Stimulated activated CD4-positive, alpha-beta T cell treated with anti-CD3 and anti-CD28 coated beads, Interleukin-15, amount 100 ng/mL, for 48 hours (primary cell): ENCODE measurements around the gene ZDHHC19.
"Not testable (repeated sequence)": the region's sequence is repeated elsewhere in the genome, so short reads cannot be mapped to it uniquely, and the experiment has no call there.

Source experiments
- DNase-seq, 2 donors: peaks; one replicate each; pipeline ENCODE4 v3.0.0-alpha.2; 2020; ENCODE audit warnings: low read depth in 2 of 2

Gene ZDHHC19

DNA sequence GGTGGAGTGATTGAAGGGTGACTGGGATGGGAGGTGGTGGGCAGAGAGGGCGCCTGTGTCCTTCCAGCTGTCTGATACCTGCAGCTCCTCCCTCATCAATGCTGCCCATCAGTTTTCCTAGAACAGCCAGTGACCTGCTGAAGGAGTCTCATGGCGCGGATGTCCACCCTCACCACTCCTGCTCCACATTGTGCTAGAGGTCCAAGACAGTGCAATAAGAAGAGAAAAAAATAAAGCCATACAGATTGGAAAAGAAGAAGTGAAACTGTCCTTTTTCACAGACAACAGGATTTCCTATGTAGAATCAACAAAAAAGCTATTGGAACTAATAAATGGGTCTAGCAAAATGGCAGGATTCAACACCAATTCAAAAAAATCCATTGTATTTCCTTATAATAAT is 7.4 kb downstream of the ZDHHC19 start:
- no peak for DNase-seq

DNA sequence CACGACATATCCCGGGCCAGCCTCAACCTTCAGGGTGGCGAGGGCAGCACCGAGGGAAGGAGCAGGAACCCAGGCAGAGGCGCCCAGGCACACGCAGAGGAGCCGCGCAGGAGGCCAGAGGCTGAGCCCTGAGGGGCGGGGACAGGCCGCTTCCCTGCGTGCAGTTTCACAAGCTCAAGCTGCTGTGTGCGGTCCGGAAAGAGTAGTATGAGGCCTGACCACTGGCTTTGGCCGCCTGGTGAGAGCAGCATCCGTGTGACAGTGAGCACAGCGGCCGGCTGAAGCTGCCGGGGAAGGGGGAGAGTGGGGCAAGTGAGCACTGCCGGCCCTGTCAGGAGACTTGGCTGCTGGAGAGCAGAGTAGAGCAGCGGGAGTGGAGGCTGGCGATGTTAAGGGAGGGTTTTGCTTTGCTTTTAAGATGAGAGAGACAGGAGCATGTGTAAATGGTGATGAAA is 8.7 kb downstream of the ZDHHC19 start:
- no peak for DNase-seq

DNA sequence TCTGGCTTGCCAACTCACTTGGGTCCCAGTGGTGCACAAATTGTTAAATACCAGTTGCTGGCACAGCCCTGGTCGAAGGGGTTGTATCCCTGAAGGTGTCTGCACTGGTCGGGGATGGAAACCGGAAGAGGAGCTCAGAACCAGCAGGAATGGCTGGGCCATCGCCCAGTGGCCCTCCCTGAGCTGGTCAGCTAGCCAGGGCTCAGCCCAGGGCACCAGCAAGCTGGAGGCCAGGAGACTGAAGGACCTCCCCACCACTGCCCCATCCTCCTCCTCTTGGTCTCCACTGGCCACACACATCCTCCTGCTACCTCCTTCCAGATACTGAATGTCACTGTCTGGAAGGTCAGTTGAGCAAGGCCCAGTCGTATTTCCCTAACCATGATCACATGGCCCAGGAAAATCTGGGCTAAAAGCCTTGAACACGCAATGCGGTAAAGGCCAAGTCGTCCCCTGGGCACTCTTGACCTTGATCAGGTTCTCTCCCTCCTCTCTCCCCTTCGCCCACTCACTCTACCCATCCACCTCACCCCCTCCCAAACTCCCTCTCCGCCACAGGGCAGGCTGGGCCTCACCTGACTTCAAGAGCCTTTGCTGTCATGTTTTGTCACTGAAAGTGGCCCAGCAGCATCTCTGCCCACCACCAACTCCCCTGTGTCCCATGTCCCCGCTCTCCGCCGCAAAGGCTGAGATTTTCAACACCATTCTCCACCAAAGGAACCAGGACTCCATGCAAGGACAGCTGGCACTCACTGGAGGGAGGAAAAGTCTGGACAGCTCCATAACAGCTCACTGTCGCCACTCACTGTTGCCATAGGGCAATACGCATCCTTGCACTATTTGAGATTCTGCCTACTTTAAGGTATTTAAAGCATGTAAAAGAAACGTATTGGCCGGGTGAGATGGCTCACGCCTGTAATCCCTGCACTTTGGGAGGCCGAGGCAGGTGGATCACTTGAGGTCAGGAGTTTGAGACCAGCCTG is 12.1 kb downstream of the ZDHHC19 start:
- DNase-seq: no peak

GRCh38 chr3:196198081-196198675 is 13.0 kb downstream of the ZDHHC19 start:
- no peak for DNase-seq

DNA sequence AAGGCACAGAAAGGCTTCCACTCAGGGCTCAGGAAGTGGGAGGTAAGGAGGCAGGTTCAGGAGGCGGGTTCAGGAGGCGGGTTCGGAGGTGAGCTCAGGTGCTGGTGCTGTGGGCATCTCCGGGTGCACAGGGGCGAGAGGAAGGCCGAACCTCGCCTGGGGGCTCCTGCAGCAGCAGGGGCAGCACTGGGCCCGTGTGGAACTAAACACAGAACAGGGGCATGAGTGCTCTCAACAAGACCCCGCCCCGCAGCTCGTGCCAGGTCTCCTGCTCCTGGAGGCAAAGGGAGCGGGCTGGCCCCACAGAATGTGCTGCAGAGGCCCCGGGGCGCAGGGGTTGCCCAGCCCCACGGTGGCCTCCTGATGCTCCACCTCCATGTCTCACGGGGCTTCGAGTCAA is 13.7 kb downstream of the ZDHHC19 start:
- DNase-seq: no peak

DNA sequence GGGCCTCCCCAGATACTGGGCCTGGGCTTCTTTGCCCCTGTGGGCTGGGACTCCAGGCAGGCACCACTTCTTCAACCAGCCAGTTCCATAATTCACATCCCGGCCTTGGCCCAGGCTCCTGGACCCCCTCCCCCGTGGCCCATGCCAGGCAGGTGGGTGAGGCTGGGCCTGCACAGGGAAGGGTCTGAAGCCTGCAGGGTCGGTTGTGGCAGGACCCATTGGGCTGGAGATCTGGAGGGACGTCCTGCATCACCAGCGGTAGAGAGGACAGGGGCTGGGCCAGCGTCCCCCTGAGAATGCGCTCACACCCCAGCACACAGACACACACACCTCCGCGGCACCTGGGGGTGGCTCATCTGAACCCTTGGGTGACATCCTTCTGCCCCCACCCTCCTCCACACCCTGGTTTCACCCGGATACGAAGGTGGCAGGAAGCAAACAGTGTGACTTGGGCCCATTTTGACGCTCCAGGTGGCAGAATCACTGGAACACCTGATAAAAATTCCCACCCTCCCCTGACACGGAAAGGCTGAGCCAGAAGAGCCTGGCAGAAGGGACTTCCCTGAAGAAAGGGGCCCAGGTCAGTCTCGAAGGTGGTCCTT is 15.4 kb downstream of the ZDHHC19 start:
- no peak for DNase-seq

GRCh38 chr3:196194542-196194915 is 16.7 kb downstream of the ZDHHC19 start:
- DNase-seq: no peak

GRCh38 chr3:196193736-196194541 is 17.3 kb downstream of the ZDHHC19 start:
- no peak for DNase-seq

- DNase-seq: no peak
Observed at GRCh38 chr3:196193133-196193735, 18.0 kb downstream of the ZDHHC19 start.

DNA sequence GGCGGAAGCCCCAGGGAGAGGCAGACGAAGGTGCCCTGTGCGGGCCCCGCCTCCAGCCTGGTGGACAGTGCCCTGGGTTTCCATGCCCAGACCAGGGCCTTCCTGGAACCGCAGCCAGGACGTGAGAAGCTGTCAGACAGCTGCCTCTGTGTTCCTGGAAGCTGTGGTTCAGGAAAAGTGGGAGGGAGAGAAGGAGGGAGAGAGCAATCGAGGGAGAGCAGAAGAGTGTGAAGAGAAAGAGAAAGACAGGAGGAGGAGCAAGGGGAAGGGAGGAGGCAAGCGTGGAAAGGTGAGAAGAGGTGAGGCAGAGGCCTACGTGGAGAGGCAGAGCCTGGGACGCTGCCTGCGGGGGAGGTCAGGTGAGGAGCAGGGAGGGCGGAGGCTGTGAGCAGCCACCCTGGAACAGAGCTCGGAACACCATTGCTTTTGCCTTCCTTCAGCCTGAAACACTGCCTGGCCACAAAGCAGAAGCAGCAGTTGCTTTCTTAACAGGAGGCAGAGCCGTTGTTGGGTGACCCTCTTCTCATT is 18.6 kb downstream of the ZDHHC19 start:
- no peak for DNase-seq

- DNase-seq: no peak
Observed at GRCh38 chr3:196192036-196192523, 19.1 kb downstream of the ZDHHC19 start.

DNA sequence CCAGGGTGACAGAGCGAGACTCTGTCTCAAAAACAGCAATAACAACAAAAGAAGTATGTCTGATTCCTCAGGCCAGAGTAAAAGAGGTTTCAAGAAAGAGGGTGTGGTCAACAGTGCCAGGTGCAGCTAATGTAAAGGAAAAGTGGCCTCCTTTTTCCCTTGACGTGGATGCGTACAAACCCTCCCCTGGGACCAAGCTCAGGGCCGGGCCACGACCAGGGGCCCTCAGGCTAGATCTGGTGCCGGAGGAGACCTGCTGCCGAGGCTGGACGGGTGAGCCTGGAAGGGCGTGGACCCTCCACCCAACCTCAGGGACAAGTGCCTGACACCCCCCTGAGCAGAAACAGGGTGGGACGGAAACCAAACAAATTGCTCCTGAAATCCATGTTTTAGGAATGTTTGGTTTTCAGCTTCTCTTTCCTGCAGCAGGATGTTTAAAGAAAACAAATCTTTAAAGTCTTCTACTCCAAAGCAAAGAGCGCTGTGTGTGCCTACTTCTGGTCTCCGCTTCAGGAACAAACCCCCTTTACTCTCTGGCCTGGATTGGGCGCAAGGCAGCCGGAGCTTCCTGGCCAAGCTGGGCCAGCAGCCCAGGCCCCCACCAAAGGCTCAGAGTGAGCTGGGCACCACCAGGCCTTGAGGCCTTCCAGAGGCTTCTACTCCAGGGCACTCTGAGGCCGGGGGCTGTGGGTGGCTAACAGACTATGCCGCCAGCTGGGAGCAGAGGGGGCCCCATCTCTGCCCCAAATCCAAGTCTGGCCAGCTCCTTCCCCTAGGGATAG is 21.4 kb downstream of the ZDHHC19 start:
- no peak for DNase-seq

GRCh38 chr3:196186651-196187573 is 24.3 kb downstream of the ZDHHC19 start:
- DNase-seq: no peak

DNA sequence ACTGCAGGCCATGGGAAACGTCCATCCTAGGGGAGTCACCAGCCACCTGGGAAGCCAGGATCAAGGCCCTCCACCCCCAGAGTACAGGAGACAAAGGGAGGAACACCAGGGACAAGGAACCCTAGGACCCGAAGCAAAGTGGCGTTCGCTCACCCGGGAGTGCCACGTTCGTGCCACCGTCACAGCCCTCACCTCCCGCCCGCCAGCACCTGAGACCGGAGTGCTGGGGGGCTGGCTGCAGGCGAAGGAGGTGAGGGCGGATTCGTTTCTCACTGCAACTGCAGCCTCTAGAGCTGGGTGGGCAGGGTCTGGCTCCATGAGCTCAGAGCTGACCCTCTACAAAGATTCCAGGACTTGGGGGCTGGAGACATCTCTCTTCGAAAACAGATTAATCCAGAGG is 26.3 kb downstream of the ZDHHC19 start:
- DNase-seq: no peak

- DNase-seq: not testable (repeated sequence)
Observed at GRCh38 chr3:196184169-196184432, 27.1 kb downstream of the ZDHHC19 start.

DNA sequence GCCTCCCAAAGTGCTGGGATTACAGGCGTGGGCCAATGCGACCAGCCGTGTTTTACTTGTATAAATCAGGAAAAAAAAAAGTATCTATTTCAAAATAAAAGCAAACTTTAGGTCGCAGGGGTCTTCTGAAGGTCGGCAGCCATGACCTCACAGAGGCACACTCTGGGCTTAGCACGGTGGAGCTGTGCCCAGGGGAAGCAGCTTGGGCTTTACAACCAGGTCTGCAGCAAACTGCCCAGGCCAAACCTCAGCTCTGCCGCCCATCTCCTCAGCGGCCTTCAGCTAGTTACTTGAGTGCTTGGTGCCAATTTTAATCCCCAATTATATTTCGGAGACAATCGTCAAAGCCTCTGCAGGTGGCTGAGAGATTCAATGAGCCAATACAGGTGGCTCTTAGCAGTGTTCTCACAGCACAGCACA is 30.1 kb downstream of the ZDHHC19 start:
- DNase-seq: no peak

DNA sequence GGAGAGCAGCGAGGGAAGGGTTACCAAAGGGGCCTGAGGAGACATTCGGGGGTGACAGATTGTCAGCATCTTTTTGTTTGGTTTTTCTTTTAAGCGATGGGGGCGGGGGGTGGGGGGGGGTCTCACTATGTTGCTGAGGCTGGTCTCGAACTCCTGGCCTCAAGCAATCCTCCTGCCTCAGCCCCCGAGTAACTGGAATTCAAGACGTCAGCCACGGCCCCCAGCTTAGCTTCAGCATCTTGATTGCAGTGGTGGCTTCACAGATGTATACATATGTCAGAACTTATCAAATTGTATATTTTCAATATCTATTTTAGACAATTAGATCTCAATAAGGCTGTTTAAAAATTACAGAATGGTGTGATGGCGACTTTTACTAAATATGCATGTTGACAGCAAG is 30.9 kb downstream of the ZDHHC19 start:
- no peak for DNase-seq

- peak; percentile 76 to 83 for DNase-seq
Observed at GRCh38 chr3:196179380-196180308, 31.6 kb downstream of the ZDHHC19 start.
